ENCODE results near the gene KRT36.

The KRT36 gene

DNA sequence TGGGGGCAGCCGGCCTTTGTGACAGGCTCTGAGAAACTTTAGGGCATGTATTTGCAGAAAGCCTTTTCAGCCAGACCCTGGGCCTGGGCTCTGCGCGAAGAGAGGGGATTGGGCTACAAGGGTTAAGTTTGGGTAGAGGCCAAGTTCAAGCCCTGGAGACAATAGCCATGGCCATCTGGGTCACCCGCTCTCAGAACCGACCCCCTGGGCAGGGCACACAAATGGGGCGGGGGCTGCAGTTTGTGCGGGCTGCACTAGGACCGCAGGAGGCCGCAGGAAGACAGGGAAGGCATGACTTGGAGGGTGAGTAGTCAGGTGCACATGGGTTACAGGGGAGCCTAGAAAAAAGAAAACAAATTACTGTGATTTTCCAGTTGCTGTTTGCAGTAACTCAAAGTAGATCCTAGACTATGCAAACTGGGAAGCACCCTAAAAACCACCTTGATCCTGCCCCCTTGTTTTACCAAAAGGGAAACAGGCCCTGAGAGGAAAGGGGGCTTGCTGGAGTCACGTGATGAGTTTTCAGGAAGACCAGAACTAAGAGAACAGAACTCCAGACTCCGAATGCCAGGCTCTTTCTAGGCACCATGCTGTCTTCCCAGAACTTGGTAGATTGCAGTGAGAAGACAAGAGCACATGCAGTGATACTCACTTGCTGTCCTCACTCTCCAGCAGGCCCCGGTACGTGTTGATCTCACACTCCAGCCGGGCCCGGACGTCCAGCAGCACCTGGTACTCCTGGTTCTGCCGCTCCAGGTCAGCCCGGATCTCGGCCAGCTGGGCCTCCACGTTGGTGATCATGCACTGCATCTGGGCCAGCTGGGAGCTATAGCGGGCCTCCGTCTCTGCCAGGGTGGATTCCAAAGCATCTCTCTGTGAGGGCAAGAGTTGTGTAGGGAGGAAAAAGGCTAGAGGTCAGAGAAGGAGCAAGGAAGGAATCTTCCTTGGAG is 12.6 kb downstream of the KRT36 start:
- Histone ChIP-seq H3K9me3 (ENCODE audit: low read length) (no peaks in the 10 kb centered on the region), H3K4me1 (ENCODE audit: insufficient read depth, low read length, severe bottlenecking) (no peaks in the 10 kb centered on the region), H2AFZ (ENCODE audit: low read length) (no peak overlapping the region), H3K9ac (ENCODE audit: low read length) (no peak overlapping the region), H3K79me2 (ENCODE audit: insufficient read depth, low read length) (no peaks in the 10 kb centered on the region), H4K20me1 (ENCODE audit: insufficient read depth, low read length) (no peaks in the 10 kb centered on the region), H3K36me3 (ENCODE audit: insufficient read depth, low read length) (no peaks in the 10 kb centered on the region), H3K27ac (ENCODE audit: low read depth, low read length, poor library complexity, severe bottlenecking) (no peak overlapping the region), H3K4me2 (ENCODE audit: low read length) (no peak overlapping the region), H3K9me2 (ENCODE audit: low read depth, low read length) (no peaks in the 10 kb centered on the region), H3F3A (ENCODE audit: insufficient read depth, low read length) (no peaks in the 10 kb centered on the region), H3K27me3 (ENCODE audit: insufficient read depth, low read length) (no peaks in the 10 kb centered on the region; the same call in 1 of the 2 replicates), H3K4me3 (ENCODE audit: low read depth, low read length, poor library complexity, severe bottlenecking) (no peak overlapping the region)
- TF ChIP-seq, protein P1, sequence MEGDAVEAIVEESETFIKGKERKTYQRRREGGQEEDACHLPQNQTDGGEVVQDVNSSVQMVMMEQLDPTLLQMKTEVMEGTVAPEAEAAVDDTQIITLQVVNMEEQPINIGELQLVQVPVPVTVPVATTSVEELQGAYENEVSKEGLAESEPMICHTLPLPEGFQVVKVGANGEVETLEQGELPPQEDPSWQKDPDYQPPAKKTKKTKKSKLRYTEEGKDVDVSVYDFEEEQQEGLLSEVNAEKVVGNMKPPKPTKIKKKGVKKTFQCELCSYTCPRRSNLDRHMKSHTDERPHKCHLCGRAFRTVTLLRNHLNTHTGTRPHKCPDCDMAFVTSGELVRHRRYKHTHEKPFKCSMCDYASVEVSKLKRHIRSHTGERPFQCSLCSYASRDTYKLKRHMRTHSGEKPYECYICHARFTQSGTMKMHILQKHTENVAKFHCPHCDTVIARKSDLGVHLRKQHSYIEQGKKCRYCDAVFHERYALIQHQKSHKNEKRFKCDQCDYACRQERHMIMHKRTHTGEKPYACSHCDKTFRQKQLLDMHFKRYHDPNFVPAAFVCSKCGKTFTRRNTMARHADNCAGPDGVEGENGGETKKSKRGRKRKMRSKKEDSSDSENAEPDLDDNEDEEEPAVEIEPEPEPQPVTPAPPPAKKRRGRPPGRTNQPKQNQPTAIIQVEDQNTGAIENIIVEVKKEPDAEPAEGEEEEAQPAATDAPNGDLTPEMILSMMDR (IDR thresholded peaks at IDR 0.05; ENCODE audit: low read length): no peak
- no peak for TF ChIP-seq EZH2 (IDR thresholded peaks at IDR 0.05; ENCODE audit: borderline replicate concordance, low read length)

DNA sequence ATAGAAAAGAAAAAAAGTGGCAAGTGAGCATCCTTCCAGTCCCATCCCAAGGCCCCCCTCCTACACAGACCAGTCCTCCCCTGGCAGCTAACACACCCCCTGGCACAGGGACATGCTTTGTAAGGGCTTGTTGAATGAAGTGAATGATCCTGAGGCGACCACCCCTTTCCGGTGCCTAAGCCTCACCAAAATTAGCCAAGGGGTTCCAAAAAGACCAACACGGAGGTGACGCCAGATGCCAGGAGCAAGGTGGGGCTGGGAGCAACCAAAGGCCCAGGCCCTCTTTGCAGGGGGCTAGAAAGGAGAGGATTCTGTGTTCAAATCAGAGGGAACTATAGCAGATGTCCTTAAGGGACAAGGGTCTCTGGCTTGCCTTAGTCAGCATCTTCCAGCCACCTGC is 14.3 kb downstream of the KRT36 start:
- H3K9me2 ChIP-seq (ENCODE audit: low read depth, low read length): no peaks in the 10 kb centered on the region
- H3K9me3 ChIP-seq (ENCODE audit: low read length): no peaks in the 10 kb centered on the region
- H2AFZ ChIP-seq (ENCODE audit: low read length): no peak overlapping the region
- no peaks in the 10 kb centered on the region for H3K36me3 ChIP-seq (ENCODE audit: insufficient read depth, low read length)
- H3K4me3 ChIP-seq (ENCODE audit: low read depth, low read length, poor library complexity, severe bottlenecking): no peak overlapping the region
- TF ChIP-seq, protein P1 (IDR thresholded peaks at IDR 0.05; ENCODE audit: low read length): no peak
- no peak for TF ChIP-seq EZH2 (IDR thresholded peaks at IDR 0.05; ENCODE audit: borderline replicate concordance, low read length)
- no peaks in the 10 kb centered on the region for H4K20me1 ChIP-seq (ENCODE audit: insufficient read depth, low read length)
- H3K4me2 ChIP-seq (ENCODE audit: low read length): no peak overlapping the region
- H3F3A ChIP-seq (ENCODE audit: insufficient read depth, low read length): no peaks in the 10 kb centered on the region
- no peak overlapping the region for H3K27ac ChIP-seq (ENCODE audit: low read depth, low read length, poor library complexity, severe bottlenecking)
- H3K79me2 ChIP-seq (ENCODE audit: insufficient read depth, low read length): no peaks in the 10 kb centered on the region
- no peak overlapping the region for H3K9ac ChIP-seq (ENCODE audit: low read length)
- H3K27me3 ChIP-seq (ENCODE audit: insufficient read depth, low read length): no peaks in the 10 kb centered on the region; the same call in 1 of the 2 replicates
- H3K4me1 ChIP-seq (ENCODE audit: insufficient read depth, low read length, severe bottlenecking): no peaks in the 10 kb centered on the region

DNA sequence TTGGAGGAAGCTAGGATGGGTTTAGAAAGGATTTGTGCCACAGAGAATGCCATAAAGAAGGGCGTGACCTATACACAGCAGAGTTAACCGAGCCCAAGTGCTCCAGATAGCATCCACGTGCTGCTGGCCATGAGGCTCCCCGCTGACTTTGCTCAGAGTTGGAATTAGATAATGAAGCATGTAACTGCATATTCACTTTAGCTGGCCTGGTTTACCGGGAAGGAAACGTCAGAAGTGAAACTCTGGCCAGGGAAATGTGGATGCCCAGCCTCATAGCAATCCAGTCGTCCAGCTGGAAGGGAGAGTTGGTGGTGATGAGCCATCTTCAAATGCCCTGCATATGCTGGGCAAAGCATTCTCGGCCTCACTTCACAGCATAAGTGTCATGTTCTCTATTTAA is 14.8 kb downstream of the KRT36 start:
- Histone ChIP-seq H2AFZ (ENCODE audit: low read length) (no peak overlapping the region), H3K36me3 (ENCODE audit: insufficient read depth, low read length) (no peaks in the 10 kb centered on the region), H3K4me1 (ENCODE audit: insufficient read depth, low read length, severe bottlenecking) (no peaks in the 10 kb centered on the region), H3K4me2 (ENCODE audit: low read length) (no peak overlapping the region), H3K4me3 (ENCODE audit: low read depth, low read length, poor library complexity, severe bottlenecking) (no peak overlapping the region), H4K20me1 (ENCODE audit: insufficient read depth, low read length) (no peaks in the 10 kb centered on the region), H3F3A (ENCODE audit: insufficient read depth, low read length) (no peaks in the 10 kb centered on the region), H3K27ac (ENCODE audit: low read depth, low read length, poor library complexity, severe bottlenecking) (no peak overlapping the region), H3K27me3 (ENCODE audit: insufficient read depth, low read length) (no peaks in the 10 kb centered on the region; the same call in 1 of the 2 replicates), H3K9me3 (ENCODE audit: low read length) (no peaks in the 10 kb centered on the region), H3K9me2 (ENCODE audit: low read depth, low read length) (no peaks in the 10 kb centered on the region), H3K9ac (ENCODE audit: low read length) (no peak overlapping the region), H3K79me2 (ENCODE audit: insufficient read depth, low read length) (no peaks in the 10 kb centered on the region)
- TF ChIP-seq, protein P1 (IDR thresholded peaks at IDR 0.05; ENCODE audit: low read length): no peak
- no peak for TF ChIP-seq EZH2 (IDR thresholded peaks at IDR 0.05; ENCODE audit: borderline replicate concordance, low read length)

Data from OCI-LY1 (cell line).